ENCODE measurements around the gene SLC52A3.

GRCh38 chr20:717832-718231 is 50.5 kb downstream of the SLC52A3 start:
- no peak for TF ChIP-seq EZH2 (IDR thresholded peaks at IDR 0.05; ENCODE audit: borderline replicate concordance, insufficient read depth, low read length, poor library complexity, severe bottlenecking)
- no peak for TF ChIP-seq CTCF (IDR thresholded peaks at IDR 0.05; ENCODE audit: poor library complexity, severe bottlenecking)
- TF ChIP-seq SMC3 (conservative IDR thresholded peaks at IDR 0.05; ENCODE audit: poor library complexity), result no peak
- no peak for TF ChIP-seq POLR2AphosphoS5 (IDR thresholded peaks at IDR 0.05)
